ENCODE results near the gene BTBD18.

BTBD18 gene, protein sequence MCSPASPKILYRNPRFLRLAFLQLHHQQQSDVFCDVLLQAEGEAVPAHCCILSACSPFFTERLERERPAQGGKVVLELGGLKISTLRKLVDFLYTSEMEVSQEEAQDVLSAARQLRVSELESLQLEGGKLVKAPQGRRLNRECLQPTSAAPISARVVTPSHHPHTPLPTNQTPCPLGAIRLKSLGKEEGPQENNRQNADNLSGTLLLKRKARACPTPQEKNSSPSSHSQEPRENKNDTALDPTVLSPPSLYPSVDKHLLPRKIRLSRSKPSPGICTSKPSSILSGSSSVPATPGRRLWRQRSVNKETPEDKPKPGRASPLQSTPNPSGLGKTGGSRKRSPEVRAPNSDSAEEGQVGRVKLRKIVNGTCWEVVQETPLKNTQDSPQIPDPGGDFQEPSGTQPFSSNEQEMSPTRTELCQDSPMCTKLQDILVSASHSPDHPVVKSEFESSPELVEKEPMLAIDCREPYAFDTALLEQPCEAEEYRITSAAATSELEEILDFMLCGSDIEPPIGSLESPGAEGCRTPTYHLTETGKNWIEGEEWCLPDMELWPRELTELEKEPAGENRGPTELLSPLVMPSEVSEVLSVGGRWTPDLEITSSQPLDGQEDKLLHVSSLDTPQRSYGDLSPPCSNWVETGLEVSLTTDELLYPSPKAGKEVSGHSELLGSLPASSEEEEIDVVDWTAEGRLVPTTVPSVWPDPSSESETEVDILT

DNA sequence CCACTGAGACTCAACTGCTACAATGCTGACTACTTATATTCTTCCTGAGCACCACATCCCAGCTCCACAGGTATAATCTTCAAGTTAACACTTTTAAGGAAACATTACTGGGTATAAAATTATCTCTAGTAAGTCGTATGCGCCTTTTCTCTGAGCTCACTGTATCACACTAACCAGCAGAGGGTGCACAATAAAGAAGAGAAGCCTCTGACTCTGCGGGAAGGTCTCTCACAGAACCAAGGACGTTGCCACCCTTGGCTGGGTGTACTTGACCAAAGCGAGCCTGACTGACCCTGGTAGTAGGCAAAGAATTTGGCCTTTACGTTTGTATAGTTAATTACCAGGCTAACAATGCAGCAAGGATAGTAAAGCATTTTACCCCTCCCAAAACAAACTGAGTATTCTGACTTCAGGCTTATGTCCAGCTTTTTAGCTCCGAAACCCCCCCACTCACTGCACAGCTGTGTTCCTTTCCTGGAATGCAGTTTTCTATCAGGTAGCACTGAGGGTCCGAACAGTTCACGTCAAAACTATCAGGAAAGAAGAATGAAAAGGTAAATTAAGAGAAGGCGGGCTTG lies at the start of gene BTBD18:
Gene BTBD18 (minus strand): TSS at position 144 of the 578 bp plus-strand sequence. CDS start 631 bp downstream, outside the sequence.
- DNase-seq, result no peak

DNA sequence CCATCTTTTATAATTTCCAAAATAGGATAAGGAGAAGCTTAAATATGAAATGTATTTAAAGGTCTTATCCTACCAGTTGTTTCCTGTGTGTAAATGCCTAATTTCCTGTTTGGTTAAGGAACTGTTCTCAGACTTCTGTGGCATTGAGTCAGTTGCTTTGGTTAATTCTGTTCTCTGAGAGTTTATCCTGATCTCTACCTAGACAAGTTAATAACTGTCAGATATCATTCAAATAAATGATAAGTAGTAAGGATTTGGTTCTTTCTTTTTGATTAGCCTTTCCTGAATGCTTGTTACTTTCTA lies 49.5 kb upstream of the BTBD18 start:
- no peak for DNase-seq

DNA sequence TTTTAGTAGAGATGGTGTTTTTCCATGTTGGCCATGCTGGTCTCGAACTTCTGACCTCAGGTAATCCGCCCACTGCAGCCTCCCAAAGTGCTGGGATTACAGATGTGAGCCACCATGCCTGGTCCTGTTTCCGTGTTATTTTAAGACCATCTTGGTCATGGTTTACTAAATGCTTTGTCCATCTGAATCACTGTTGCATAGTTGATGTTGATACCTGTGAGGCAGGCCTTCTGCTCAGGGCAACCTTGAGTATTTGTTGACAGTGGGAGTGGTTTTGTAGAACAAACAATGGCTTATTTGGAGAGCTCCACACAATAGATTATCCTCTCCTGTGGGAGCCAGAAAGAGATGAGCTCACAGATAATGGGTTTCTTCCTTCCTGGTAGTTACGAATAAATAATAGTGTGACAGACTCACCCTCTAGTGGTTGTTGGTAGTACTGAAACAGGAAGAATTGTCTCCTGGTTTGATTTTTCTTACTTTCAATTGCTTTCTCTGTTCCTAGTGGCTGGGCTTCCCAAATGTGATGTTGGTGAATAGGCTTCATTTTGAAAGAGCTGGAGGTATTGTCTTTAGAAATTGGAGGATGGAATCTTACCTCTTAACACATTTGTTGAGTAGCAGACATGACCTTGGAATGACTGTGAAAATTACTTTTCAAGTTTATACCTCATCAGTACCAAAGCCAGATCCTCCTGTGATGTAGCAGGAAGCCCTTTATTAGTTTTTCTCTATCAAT lies 49.0 kb upstream of the BTBD18 start:
- no peak for DNase-seq

DNA sequence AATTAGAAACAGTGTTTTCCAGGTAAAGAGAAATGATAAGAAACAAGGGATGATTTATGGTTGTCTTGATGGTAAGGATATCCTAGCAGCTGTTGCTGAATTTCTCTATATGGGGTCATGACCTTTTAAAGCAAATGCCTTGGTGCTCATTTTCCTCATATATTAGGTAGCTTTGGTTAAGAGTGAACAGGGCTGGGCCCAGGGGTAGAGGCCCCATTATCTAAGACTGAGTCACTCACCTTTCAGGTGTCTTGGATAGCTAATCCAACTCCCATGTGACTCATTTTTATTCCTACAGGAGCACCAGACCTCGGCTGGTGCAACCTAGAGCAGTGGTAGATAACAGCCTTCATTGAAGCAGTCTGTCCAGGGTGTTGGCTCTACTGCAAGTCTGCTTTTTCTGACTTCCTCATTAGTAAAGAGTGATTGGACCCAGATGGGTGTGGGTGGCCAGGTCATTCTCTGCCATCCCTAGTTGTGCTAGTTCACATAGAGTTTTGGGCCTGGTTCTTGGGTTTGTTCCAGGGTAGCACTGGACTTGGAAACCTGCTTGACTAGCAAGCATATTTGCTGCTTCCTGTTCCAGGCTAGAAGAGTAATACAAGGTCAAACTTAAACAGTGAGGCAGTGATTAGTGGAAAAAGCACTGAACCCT lies 47.4 kb upstream of the BTBD18 start:
- DNase-seq, result no peak

DNA sequence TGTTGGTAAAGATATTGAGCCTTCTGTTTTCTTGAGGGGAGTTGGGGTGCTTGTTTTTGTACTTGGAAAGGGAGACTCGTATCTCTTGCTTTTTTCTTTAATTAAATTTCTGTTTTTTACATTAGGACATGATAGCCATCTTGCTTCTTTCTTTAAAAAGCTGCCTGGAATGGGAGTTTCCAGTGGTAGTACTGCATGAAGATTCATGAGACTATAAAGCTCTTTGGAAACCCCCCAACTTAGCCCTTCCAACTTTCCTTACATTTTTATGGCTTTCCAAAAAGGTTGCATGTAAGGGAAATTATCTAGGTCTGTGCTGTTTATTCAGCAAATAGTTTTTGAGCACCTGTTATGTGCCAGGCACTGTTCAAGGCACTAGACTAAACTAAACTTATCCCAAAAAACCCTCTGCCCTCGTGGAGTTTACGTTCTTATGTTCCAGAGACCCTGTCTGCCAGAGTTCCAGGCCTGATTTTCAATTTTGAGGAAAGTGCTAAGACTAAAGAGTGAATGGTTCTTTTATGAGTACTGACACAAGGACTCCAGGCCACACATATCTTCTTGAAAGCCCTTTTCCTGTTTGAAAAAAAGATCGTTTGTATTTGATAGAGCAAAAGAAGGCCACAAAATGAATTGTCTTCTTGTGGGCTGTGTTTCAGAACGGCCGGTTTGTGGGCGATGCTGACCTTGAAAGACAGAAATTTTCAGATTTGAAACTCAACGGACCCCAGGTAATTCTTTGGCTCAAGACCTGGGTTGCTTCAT lies 41.9 kb upstream of the BTBD18 start:
- DNase-seq, result no peak

DNA sequence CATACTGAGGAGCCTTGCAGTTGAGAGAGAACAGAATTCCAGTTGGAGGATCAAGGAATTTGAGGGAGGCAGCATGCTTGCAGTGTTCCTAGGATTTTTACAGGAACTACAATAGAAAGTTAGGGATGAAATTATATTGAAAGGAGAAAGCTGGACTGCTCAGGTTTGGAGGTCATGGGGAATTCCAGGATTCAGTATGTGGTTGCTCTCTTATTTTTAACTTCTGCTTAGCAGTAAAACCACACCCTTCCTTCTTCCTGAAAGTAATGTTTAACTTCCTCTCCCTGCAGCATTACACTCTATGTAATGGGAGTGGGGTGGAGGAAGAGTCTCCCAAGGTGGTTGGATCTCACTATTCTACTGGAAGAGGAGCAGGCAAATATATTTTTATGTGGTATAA lies 41.3 kb upstream of the BTBD18 start:
- no peak for DNase-seq

DNA sequence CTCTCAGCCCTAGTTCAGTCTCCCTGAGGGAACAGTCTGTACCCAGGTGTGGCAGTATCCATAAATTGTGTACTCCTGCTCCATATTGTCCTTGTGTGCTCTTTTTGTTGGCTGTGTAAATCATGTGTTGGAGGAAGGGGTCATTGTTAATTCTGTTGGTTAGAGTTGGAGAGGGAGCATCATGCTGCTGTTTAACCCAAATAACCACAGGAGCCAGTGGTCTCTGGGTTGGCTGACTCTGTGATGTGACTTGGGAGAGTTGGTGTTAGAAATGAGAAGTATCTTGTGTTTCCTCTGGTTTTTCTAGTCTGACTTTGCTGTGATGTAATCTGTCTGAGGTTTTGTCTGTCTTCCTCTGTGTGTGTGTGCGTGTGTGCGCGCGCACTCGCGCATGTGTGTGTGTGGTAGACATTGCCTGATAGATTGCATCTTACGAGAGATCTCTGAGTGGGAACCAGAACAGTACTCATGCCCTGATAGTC lies 40.5 kb upstream of the BTBD18 start:
- DNase-seq, result peak; percentile 14 to 65 (median 58)

DNA sequence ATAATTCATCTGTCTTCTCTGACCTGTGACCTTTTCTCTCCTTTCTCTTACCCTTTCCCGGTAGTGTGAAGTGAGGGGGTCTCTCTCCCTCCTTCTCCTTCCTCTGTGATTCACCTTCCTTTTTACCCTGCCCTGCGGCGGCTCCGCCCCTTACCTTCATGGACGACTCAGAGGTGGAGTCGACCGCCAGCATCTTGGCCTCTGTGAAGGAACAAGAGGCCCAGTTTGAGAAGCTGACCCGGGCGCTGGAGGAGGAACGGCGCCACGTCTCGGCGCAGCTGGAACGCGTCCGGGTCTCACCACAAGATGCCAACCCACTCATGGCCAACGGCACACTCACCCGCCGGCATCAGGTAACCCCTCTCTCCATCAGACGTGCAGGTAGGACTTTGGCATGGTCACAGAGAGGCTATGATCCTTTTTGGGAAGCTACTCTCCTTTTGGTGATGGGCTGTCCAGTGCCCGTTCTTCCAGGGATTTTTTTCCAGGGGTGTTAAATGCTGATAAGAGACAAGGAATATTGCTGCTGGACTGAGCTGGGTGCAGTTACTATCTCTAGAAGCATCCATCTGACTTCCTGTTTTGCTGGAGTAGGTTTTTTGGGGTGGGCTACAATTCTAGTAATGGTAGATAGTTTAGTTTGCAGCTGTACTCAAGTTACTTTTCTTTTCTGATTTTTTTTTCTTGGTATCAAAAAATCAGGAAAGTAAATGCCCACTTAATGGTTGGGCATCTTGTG lies 39.9 kb upstream of the BTBD18 start:
- no peak for DNase-seq

DNA sequence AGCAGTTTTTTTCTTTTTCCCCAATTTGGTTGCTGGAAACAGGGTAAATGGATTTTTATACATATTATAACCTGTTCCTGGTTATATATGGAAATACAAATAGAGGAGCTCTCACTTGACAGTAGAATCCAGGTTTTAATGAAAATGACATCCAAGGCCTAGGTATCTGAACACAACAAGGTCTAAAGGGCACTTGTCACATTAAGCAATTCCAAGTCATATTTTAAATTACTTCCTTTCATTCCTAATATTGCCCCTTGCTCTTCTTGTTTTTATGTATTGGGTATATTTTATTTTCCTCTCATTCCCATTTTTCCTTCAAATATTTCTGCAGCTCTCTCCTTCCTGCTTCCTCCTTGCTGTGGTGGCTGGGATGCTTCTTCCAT lies 37.1 kb upstream of the BTBD18 start:
- no peak for DNase-seq

DNA sequence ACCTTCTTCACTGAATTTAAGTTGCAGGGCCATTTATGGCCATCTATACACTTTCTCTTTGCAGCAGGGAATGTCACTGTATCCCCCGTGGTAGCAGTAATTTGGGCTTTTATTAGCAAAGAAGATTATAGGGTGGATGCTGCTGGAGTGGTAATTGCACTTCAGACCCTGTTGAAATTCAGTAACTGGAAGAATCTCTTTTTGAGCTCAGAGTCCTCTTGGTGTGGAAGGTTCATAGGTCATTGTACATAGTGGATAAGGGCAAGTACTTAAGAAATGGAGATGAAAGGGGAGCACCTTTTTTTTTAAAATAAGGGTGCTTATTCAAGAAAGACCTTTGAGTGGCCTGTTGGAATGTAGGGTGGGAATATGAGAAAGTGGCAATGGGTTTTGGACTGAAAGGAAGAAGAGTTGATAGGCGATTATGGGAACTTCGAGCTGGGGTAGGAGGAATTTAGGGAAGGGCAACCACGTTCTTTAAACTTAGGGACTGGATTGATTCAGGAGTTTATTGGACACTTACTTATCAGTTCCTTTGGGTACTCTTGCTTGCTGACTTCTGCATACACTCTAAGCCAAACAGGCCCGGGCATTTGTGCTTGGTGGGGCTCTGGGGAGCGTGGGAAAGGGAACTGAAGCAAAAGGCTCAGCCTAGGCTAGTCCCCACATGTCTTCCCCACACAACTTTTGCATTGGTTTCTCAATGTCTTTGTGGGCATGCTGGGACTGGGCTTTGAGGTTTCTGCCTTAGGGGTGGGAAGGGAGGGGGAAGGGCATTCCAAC lies 36.5 kb upstream of the BTBD18 start:
- no peak for DNase-seq

DNA sequence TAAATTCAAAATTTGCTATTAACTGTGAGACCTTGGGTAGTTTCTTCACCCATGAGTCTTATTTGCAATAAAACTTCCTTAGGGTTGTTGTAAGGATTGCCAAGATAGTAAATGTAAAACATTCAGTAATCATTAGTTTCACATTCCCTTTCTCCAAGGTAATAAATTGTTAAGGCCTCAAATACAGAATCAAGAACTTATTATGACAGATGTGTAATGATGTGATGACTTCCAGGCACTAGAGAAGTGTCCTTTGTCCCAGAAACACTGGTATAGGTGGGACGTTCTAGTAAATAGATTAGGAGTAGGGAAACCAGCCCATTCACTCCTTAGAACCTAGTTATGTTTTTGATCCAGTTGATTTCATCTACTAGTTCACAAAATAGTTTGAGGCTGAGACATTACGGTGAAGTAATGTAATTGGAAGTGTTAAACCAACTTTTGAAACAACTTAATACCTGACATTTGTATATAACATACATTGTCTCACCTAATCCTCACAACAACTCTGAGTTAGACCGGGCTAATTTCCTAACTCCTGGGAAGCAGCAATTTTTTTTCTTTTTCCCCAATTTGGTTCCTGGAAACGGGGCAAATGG lies 35.5 kb upstream of the BTBD18 start:
- no peak for DNase-seq

DNA sequence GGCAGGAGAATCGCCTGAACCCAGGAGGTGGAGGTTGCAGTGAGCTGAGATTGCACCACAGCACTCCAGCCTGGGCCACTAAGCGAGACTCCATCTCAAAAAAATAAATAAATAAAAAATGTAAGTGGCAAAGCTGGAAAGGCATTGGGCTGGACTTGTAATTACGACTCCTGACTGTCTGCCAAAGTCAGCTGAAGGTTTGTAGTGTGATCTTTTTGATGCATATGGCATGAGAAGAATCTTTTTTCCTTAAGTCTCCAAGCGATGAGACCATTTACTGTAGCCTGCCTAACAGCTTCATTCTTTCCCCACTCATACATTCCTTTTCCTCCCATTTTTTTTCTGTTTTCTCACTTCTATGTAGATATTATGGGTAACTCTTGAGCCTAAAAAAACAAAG lies 34.8 kb upstream of the BTBD18 start:
- no peak for DNase-seq

DNA sequence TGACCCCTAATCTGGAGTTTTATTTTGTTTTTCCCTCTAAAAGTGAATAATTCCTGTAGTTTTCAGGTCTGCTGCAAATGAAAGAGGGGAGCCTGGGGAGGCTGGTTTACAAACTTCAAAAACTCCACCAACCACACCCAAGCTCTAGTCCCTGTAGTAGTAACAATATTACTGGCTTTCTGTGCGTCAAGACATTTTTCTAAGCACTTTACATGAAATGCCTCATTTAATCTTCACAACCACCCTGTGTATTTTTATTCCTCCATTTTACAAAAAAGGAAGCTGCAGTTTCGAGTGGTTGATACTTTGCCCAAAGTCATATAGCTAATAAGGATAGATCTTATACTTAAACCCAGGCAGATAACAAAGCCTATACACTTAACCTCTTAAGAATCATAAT lies 33.5 kb upstream of the BTBD18 start:
- no peak for DNase-seq

DNA sequence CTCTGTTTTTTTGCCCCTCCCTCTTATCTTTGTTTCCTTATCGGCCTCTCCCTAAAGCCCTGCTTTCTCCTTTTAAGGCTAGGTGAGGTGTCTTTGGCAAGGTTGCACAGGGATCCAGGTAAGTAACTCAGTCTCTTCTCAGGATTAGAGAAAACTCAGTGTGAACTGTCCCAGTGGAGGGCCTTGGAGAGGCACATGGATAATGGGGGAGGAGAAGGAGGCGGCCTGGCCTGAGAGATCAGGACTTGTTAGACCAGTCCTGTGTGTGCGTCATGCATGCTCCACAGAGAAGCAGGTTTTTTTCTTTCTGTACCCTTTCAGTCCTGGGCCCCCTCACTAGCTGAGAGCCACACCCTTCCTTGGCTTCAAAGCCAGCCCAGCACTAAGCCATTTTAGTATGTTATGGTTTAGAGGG lies 29.9 kb upstream of the BTBD18 start:
- no peak for DNase-seq

DNA sequence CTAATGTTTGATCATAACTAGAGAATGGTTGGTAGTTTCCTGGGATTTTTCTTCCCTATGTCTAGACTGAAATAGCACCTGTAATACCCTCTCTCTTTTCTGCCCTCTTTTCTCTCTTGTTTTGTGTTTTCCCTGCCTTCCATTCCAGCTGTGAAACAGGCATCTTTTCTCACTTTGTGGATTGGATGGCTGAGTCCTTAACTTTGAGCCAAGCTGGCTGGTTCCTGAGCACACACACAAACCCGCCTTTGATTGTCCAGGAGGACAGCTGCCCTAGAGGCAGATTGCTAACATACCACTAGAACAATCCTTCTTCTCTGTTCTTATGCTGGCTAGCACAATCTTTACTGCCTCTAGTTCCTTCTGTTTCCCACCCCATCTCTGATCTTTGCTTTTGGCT lies 27.7 kb upstream of the BTBD18 start:
- DNase-seq, result no peak

DNA sequence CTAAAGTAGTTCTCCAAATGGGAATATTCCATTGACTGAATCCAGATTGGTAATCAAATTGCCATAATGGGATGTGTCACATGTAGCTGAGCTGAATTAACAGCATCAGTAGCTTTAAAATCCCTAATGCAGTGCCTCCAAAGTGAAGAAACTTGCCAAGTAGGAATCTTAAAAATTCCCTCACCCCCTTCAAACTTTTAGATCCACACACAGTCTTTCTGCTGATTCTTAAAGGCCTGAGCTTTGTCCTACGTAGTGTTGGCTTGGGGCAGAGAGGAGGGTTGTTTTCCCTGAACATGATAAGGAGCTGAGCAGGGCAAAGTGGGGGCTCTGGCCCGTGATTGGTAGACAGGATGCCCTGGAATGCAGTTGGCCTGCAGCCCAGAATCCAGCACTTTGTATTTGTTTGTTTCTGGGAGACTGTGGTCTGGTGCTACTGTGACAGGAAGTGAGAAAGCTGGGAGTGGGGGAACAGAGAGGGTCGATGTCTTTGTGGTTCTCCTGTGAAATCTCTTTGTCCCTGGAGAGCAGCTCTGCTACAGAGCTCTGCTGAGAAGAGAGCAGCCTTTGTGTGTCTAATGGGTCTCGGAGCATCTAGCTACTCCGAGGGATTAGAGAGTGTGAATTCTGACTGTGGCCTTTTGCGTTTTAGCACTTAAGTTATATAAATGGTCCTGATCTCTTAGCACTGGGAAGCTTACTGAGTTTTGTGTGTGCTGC lies 26.9 kb upstream of the BTBD18 start:
- no peak for DNase-seq

DNA sequence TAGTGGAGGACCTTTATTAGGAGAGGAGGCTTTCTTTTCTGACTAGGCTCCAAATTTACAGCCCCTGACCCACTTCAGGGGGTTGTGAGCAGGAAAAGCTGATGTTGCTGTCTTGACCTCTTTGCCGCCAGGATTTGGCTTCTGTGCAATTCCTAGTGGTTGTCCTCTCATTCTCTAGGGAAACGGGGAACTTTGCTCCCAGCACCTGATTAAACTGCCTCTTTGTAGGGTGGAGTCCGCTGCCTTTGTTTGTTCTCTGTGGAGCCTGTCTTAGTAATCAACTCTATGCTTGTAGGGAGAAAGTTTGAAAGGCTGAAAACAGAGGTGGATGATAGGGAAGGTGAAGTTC lies 26.3 kb upstream of the BTBD18 start:
- DNase-seq, result no peak

DNA sequence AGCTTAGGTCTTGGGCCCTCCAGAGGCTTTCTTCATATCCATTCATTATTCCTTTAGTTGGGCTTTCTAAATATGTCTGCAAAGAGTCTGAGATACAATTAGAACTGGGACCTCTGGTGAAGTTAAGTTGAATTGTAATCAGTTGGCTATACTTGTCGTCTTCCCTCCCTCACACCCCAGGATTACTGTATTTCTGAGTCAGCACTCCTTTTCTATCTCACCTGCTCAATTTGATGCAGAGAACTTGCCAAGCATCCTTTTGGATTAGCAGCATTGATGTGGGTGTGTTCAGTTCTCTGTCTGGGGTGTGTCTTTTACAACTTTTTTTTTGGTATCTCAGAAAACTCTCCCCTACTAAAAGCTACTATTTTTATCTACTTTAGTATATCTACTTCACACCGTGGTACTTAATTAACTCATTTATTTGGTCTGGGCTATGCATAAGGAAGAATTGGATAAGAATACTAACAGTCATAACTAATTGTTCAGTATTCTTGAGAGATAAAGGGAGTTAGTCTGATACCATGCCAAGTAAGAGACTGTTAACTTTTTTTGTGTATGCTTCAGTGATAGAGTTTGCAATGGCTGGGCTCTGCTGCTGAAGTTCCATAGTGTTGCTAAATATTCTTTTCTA lies 25.1 kb upstream of the BTBD18 start:
- no peak for DNase-seq

DNA sequence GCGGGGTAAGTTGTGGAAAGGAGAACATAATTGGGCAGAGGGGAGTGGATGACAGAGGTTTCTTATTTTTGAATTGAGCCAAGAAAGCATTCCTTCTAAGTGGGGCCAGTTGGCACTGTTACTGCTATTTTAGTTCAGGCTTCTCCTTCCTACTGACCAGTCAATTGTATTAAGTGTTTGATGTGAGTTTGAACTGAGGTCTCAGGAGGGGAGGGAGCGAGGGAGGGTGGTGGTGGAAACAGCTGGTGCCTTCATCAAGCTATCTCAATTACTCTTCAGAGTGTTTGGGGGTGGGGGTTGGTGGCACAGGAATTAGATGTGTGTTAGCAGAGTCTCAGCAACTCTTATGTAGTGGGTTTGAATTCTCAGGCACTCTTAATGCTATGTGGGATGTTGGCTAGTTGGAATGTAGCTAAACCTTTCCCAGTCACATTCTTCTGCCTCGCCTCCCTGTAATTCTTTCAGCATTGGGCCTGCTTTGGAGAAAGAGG lies 24.5 kb upstream of the BTBD18 start:
- DNase-seq, result no peak
